ENCODE data around the gene PTPN7.

DNA sequence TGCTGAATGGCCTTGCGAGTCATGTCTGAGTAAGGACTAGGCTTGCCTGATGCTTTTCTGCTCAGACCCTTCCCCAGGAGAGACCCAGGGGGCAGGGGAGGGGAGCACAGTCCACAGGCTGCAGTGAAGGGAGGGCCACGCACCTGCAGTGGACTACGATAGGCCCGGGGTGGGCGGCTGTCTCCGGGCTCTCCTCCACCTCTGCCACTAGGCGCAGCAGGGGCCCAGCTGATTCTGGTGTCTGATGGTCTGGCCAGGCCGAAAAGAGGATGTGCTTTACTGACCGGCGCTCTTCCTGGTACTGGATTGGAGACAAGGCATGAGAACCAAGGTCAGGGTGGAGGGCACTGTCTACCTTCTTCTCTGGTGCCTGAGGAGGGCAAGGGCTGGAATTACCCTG lies 8.0 kb downstream of the PTPN7 start:
- TF ChIP-seq, protein P1, sequence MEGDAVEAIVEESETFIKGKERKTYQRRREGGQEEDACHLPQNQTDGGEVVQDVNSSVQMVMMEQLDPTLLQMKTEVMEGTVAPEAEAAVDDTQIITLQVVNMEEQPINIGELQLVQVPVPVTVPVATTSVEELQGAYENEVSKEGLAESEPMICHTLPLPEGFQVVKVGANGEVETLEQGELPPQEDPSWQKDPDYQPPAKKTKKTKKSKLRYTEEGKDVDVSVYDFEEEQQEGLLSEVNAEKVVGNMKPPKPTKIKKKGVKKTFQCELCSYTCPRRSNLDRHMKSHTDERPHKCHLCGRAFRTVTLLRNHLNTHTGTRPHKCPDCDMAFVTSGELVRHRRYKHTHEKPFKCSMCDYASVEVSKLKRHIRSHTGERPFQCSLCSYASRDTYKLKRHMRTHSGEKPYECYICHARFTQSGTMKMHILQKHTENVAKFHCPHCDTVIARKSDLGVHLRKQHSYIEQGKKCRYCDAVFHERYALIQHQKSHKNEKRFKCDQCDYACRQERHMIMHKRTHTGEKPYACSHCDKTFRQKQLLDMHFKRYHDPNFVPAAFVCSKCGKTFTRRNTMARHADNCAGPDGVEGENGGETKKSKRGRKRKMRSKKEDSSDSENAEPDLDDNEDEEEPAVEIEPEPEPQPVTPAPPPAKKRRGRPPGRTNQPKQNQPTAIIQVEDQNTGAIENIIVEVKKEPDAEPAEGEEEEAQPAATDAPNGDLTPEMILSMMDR (IDR thresholded peaks at IDR 0.05) = no peak
- TF ChIP-seq EZH2 (IDR thresholded peaks at IDR 0.05) (no peak), EZH2phosphoT487 (IDR thresholded peaks at IDR 0.05) (no peak)

Measured in neural progenitor cell (in vitro differentiated cells).